NCI-H69 (cell line): ENCODE results near the gene LIPG.
A peak's percentile ranks its signal among the peaks of the same experiment; 100 is the strongest.

Source experiments
- DNase-seq: peaks from one replicate; lab custom pipeline; 2025; lab: John Stamatoyannopoulos, UW

Gene LIPG

DNA sequence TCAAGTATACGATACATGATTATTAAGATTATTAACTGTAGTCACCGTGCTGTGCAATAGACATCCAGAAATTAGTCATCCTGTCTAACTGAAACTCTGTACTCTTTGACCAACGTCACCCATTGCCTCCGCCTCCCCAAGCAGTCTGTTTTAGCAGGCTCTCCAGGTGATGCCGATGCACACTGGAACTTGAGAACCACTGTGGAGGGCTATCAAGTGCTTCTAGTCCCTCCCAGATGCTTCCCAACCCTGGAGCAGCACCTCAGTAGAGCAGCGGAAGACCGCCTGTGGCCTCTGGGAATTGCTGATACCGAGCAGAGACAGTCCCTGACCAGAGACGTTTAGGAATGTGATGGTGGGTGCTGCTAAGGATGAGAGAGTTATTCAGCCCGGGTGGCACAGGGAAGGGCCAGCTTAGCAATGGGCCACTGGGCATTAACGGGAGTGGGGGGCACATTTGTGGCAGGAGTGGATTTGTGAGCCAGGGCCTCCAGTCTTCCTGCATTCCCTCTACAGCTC, 50.7 kb downstream of the LIPG start:
- no peak for DNase-seq

DNA sequence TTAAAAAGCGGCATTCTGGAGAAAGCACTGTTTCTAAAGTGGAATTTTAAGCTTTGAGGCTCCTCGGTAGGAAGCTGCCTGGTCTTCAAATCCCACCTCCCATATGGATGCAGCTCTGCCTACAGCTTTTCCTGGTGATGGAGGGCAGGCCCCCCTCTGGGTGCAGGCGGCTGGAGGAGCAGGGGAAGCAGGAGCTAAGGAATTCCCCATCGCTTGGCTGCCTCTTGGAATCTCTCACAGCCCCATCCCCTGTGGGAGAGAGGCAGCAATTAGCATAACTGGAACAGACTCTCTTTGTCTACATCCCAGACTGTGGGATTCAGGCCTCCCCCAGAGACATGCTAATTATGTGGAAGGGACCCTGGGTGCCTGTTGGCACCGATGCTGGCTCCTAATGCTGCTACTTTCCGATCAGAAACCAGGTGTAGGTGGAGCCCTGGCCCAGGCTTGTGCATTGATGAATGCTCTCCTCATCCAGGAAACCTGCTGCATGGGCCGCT, 51.3 kb downstream of the LIPG start:
- DNase-seq = peak; percentile 95

DNA sequence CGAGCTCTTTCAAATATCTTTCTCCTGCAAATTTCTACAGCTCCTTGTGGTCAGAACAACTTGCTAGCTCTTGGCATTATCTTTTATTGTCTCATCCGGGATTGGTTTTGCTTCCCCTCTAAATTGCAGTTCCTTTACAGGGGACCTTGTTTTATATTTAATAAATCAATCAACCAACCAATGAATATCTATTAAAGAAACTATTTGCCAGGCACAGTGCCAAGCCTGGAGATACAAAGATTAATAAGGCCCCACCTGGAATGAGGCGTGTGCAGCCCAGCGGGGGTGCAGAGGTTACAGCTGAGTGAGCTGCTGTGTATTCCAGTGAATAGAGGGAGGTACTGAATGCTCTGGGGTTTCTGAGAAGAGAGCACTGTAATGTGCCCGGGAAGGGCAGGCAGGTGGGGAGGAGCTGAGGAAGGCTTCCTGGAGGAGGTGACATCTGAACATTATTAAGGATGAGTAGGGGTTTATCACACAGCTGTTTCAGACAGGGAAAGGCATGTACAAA, 51.8 kb downstream of the LIPG start:
- DNase-seq = peak; percentile 95

DNA sequence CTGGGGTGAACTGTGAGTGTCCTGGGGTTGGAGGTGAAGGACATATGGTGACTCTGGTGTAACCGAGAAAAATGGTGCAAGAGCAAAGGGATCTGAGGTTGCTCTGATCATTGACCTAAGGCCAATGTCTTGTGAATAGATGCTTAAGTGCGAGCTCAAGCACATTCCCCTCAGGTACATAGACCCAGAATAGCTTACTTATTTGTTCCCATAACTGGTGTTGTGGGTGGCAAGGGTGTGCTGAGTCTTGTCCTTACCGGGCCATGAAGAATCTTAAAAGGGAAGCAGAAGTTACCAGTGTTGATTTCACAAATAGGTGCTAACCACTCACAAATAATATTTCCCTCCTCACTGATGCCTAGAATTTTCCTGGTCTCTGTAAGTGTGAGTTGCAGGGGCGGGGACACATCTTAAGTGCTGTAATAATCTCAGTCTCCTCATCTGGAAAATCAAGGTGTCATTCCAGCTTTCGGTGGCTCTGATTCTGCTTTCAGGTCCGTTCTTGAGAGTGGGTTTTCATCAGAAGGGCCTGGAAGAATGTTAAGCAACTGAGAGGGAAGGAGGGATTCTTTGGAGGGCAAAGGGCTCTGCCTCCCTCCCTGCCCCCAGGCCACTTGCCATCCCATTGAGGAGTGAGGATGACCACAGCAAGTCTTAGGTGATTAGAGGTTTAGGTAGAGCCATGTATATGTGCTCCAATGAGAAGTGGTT, 54.9 kb downstream of the LIPG start:
- no peak for DNase-seq

DNA sequence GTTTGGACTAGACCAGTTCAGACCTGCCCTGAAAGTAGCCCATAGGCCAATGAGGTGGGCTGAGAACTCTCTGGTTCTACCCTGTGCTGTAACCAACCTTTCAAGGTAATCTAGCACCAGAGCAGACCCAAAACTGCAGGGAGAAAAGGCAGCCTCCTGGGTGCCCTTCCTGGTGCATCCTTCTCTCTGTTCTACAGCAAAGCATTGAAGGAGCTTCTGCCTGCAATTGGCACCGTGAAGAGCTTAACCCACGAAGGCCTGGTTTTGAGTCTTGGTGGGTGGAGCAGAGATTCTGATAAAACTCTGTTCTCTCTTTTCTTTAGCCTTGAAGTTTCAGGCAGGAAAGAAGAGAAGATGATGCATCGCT, 55.5 kb downstream of the LIPG start:
- no peak for DNase-seq

GRCh38 chr18:49617865-49618264, 56.0 kb downstream of the LIPG start:
- DNase-seq = no peak

DNA sequence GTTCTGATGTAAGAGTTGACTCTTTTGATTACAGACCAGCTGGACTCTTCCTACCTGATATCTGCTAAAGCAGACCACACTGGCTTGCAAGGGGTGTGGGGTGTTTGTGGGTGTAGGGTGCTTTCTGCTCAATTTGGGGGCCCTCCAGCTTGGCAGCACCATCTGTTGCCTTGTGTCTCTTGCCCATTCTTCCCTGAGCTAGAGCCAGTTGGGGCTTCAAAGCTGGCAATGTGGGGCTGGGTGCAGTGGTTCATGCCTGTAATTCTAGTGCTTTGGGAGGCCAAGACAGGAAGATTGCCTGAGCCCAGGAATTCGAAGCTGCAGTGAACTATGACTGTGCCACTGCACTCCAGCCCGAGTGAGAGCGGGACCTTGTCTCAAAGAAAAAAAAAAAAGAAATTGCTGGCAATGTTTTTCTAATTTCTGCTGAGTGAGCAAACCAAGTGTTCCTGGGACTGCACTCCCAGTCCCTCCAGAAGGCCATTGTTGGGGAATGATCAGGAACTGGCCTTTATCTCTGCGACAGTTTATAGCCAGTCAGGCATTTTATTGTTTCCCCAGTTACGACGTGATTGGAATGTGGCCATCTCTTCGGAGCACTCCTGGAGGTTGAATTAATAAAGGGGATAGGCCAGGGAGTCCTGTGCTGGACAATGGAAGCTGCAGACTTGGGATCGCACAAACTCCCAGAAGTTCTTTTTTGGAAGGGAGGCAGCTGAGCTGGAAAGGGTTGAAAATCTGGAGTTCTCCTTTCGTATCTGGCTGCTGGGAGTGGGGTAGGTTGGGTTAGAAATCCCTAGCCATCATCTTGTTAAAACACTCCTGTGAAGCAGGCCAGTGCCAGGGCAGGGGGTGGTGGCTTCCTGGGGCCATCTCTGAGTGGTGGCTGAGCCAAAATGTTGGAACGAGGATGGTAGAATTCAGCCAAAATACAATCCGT, 57.2 kb downstream of the LIPG start:
- DNase-seq = no peak

DNA sequence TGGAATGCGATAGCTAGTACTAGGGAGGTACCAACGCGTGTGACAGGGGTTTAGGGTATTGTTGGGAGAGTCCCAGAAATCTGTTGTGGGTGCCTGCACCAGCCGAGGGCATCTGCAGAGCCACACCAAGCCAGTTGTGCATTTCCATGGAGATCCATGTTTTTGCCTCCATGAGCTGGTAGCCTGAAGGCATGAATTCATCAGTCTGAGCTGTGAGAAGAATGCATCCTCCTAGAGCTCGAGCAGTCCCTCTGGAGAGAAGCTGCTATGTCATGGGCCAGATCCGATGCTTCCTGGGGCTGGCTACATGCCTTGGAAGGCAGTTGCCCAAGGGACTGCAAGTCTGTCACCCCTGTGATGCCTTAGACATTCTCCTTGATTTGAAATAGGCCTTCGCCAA, 57.9 kb downstream of the LIPG start:
- no peak for DNase-seq

- DNase-seq = no peak
These were observed 59.4 kb downstream of the LIPG start for GRCh38 chr18:49621301-49621700.

DNA sequence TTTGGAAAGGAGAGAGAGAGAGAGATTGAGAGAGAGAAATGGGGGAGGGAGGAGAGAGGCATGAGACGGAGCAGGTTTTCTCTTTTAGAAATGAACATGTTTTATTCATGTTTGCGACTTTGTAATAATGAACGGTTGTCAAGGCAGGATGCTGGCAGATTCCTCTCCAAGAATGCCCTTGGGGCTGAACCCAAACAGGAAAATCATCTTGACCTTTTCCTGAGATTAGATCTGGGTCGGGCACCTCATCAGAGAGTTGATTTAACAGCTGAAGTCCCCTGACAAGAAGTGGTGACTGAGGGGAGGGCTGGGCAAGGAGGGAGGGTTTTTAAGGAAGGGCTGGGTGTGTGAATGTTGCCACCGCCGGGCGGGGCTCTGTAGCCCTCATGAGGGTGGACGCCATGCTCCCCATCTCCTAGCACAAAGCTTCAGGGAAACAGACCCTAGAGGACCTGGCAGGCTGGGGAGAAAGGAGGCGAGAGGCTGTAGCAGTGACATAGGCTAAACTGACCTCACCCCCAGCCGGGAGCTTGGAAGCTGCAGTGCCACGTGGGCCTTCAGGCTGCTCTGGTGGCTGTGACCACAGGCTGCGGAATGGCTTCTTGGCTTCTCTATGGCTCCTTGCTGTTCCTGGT, 60.0 kb downstream of the LIPG start:
- no peak for DNase-seq

DNA sequence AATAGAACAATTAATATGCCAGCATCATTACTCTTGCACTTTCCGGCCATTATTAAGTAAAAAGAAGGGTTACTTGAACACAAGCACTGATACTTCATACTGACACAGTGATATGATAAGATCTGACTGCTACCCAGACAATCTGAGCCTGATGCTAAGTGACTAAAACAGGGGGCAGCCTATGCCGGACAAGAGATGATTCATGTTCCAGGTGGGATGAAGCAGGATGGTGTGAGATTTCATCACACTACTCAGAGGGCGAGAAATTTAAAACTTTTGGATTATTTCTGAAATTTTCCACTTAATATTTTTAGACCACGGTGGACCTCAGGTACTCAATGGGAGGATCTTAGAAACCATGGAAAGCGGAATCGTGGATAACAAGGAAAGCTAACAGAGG, 61.7 kb downstream of the LIPG start:
- DNase-seq = no peak

DNA sequence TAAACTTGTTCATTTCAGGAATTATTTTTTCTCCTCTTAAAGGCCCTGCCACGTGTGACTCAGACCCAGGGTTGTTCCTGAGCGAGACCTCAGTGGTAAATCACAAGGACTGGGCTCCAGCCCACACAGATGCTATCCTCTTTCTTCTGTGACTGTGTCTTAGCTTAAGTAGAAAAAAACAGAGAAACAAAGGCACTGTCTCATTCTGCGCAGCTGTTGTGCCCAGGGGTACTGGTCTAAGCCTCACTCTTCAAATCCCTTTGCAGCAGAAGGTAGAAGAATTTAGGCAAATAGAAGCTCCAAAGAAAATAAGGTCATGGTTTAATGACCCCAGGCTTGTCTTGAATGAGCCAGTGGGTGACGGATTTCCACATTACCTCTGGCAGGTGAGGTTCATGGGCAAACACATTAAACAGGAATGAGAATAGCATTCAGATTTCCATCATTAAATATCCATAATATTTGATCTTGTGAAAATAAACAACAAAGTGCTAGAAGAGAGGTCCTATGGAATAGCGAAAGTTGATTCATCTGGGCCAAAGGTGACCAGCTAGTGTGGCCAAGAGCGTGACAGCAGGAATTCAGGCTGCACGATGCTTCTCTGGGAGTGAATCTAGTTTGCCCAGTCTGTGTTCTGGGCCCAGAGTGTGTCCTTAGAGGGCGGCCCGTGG, 63.3 kb downstream of the LIPG start:
- DNase-seq = no peak

- no peak for DNase-seq
These were observed 65.1 kb downstream of the LIPG start for GRCh38 chr18:49626842-49627467.

DNA sequence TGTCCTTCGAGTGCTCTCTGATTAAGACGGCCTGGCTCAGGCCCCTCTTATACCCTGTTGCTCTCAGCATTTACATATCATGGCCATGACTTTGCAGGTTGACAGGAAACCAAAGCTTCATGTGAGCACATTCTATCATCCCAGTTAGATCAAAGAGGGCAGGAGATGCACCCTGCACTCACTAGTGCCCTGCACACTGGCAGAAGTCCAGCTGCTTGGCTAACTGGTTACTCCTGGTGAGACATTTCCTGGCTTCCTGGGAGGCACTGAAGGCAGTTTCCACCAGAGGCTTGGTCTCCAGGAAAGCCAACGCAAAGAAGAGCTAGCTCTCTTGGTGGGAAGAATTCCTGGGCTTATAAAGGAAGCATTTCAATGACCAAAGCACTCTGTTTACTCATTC, 66.3 kb downstream of the LIPG start:
- DNase-seq = no peak

DNA sequence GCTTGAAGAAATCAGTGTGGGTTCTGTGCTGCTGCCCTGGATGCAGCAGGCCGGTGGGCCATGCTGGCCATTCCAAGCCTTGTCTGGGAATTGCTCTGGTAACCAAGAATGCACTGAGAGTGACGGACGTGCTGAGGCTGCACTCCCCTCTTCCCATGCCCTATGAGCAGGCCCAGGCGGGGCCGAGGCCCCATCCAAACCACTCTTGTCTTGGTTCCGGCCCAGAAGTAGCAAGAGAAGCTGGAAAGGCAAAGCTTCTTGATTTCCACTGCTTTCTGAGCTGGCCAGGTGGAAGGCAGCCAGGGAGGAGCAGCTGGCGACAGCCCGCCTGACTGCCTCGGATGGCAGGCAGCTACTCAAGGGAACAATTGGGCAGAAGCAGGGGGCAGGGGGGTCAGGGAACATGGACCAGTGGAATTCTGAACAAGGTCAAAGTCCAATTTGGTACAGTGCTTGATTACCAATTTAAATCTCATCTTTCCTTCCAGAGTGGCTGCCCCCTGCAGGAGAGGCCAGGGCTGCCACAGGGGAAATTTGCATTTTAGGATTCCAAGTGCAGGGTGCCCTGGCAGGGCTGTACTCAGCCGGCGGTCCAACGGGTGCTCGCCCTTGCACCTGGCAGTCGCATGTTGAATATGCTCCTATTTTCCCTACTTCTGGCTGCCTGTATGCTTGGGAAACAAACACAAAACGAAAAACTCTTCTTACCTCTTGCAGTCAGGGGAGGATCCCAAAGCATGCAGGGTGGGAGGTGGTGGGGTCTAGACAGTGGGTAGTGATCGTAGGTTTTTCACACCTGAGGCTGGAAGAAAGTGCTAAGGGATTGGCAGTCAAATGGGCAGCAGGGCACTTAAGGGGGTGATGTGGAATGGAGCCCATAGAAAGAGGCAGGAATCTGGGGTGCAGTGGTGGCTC, 67.3 kb downstream of the LIPG start:
- DNase-seq = peak; percentile 68

DNA sequence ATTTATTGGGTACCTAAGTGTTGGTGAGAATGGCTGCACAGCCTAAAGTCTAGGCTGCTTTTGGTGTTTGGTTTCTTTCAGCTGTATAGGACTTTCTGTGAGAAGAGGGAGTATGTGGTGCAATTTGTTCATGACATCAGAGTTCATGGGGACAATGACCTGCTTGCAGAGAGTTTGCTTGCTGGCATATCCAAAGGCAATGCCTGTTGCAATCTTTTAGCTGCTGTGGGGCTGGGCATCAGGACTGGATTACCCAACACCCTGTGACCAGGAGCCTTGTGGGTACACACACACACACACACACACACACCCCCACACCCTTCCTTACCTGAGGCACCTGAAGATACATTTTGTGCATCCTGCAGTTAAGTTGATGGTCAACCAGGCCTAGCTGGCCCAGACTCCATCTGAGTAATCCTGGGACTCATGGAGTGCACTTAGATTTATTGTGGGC, 68.4 kb downstream of the LIPG start:
- no peak for DNase-seq

- no peak for DNase-seq
These were observed 69.4 kb downstream of the LIPG start for GRCh38 chr18:49631146-49631866.

DNA sequence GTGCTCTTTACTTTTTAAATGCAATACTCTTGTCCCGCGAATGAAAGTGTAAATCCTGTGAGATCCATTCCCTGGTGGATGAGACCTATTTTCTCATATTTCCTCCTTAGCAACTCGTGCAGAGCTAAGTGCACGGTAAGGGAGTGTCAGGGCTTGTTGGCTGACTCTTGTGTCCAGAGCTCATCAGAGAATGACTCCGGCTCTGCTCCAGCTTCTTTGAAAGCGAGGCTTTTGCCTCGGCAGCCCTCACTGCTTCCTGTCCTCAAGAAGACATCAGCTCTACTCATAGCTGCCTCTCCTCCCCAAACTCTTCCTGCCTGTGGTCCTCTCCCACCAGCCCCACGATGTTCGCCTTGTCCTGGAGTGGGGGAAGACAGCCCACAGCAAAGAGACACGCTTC, 70.7 kb downstream of the LIPG start:
- DNase-seq = no peak

GRCh38 chr18:49638209-49638785, 76.4 kb downstream of the LIPG start:
- no peak for DNase-seq
